ENCODE results near the gene DVL1. TPM values are rescaled to one million over a fixed set of nuclear protein-coding genes. Genes with fewer than 3 reads are reported as not detected.

DVL1 gene
- total RNA-seq: 10 to 100 TPM; 26.2 to 80.3 (median 39.5) TPM

- TF ChIP-seq CTCF (IDR thresholded peaks at IDR 0.05; ENCODE audit: low read depth): no peak
Measured at GRCh38 chr1:1349256-1350012, at the start of gene DVL1. Gene DVL1 (minus strand): TSS chr1:1349418. CDS start chr1:1349065, 353 bp downstream.

- no peak for TF ChIP-seq CTCF (IDR thresholded peaks at IDR 0.05; ENCODE audit: low read depth)
Measured at GRCh38 chr1:1398677-1399186, 49.5 kb upstream of the DVL1 start.

GRCh38 chr1:1397839-1398523 is 48.8 kb upstream of the DVL1 start:
- TF ChIP-seq CTCF (IDR thresholded peaks at IDR 0.05; ENCODE audit: low read depth): no peak

- TF ChIP-seq CTCF (IDR thresholded peaks at IDR 0.05; ENCODE audit: low read depth): no peak
Measured at GRCh38 chr1:1395166-1395565, 45.9 kb upstream of the DVL1 start.

- TF ChIP-seq CTCF (IDR thresholded peaks at IDR 0.05; ENCODE audit: low read depth): no peak
Measured at GRCh38 chr1:1394116-1394515, 44.9 kb upstream of the DVL1 start.

- TF ChIP-seq CTCF (IDR thresholded peaks at IDR 0.05; ENCODE audit: low read depth): no peak
Measured at GRCh38 chr1:1393428-1393827, 44.2 kb upstream of the DVL1 start.

GRCh38 chr1:1393014-1393413 is 43.8 kb upstream of the DVL1 start:
- no peak for TF ChIP-seq CTCF (IDR thresholded peaks at IDR 0.05; ENCODE audit: low read depth)
